Uterus (tissue), 4 donors: Measurements from ENCODE around the gene PSTPIP1. TPM values are rescaled to one million over a fixed set of nuclear protein-coding genes. Genes with fewer than 3 reads are reported as not detected.

Experiments used
- DNase-seq, 2 donors: peaks; one replicate each; pipeline ENCODE4 v3.0.0-alpha.2; 2019 to 2020
- H3K27ac ChIP-seq, 2 donors: fragments of 200-600 bp; sonication (generic); 1 replicate in 1 of 2; 2 replicates in 1 of 2; pipeline ENCODE4 v1.5.1; 2016 to 2018
- H3K27me3 ChIP-seq, 2 donors: fragments of 200-600 bp; sonication (generic); one replicate each; pipeline ENCODE4 v1.5.1; 2018 to 2019; ENCODE audit warnings: control low read depth in 1 of 2
- H3K36me3 ChIP-seq, 2 donors: fragments of 200-600 bp; sonication (generic); one replicate each; pipeline ENCODE4 v1.5.1; 2019; ENCODE audit warnings: control low read depth in 1 of 2
- H3K4me1 ChIP-seq, 2 donors: fragments of 200-600 bp; sonication (generic); one replicate each; pipeline ENCODE4 v1.5.1; 2018 to 2019; ENCODE audit warnings: control low read depth in 1 of 2
- H3K4me3 ChIP-seq, 2 donors: fragments of 200-600 bp; sonication (generic); 1 replicate in 1 of 2; 2 replicates in 1 of 2; pipeline ENCODE4 v1.5.1; 2018 to 2019; ENCODE audit warnings: mild to moderate bottlenecking in 1 of 2
- H3K9me3 ChIP-seq, 2 donors: fragments of 200-600 bp; sonication (generic); one replicate each; pipeline ENCODE4 v1.5.1; 2019; ENCODE audit warnings: control low read depth in 1 of 2
- POLR2A ChIP-seq, 2 donors: fragments of 450-650 bp; IDR thresholded peaks; one replicate each; pipeline ENCODE4 v1.6.1; 2016; ENCODE audit warnings: antibody characterized with exemption in 2 of 2, mild to moderate bottlenecking in 1 of 2, moderate library complexity in 1 of 2
- intact Hi-C: fragments of 100-400 bp; cut with DNase I; formaldehyde crosslinking; loops from one replicate; pipeline ENCODE4 v1.15.1; 2023; ENCODE audit warnings: low total_unique reads
- total RNA-seq, 4 donors: library from RNA; depleted of rRNA in 3 of 4; stranded (reverse); fragments of >200 nt in 3 of 4; gene quantifications; one replicate each; pipeline versions ENCODE4 v1.1.0 to v1.2.4, GENCODE V29; 2014 to 2023
- TF ChIP-seq, protein P1 (sequence below), 4 experiments: fragments of 200-600 bp in 2 of 4; fragments of 450-650 bp in 2 of 4; sonication (generic) in 2 of 4; IDR thresholded peaks; one replicate each; pipeline ENCODE4 v1.5.1; 2016 to 2019; ENCODE audit warnings: antibody characterized with exemption in 4 of 4, mild to moderate bottlenecking in 2 of 4, moderate library complexity in 1 of 4
- donor health status: DM: yes; HTN: yes; CAD: no.

PSTPIP1 gene
- total RNA-seq, 4 donors from 2014 or later: 1.3 to 10.0 (median 4.7) TPM; not detected in 1

DNA sequence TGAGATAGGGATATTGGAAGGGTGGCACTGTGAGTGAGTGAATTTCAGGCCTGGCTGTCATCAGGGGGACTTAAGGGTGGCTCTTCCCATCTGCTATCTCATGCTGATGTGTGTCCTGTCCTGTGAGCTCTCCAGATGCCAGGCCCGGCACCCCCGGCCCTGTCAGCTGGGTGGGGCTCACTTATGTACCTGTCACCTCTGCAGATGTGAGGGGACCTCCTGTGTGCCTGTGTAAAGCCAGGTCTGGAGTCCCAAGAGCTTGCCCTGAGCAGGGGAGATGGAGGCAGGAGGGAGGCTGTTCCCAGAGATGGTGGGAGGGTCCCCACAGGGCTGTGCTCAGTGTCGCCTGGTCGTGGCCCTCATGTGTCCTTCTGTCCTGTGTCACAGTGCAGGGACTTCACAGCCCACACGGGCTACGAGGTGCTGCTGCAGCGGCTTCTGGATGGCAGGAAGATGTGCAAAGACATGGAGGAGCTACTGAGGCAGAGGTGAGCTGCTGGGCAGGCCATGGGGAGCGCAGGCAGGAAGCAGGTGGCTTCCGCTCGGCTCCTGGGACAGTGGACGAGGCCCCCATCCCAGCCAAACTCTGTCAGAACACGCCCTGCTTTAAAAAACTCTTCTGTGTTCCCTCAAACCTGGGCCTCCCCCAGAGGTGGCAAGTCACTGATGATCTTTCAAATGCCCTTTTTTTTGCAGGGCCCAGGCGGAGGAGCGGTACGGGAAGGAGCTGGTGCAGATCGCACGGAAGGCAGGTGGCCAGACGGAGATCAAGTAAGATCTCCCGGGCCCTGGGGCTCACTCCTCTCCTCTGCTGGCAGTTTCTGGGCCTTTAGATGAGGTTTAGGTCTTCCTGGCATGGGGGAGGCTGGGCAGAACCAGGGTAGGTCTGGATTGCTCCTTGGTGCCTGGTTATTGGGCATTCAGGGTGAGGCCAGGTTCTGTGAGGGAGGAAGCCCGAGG lies 23.1 kb downstream of the PSTPIP1 start:
- no peaks in the 10 kb centered on the region for H3K4me1 ChIP-seq
- H3K27ac ChIP-seq: no peak overlapping the region
- intact Hi-C loops: no loop called here
- no peaks in the 10 kb centered on the region for H3K9me3 ChIP-seq
- no peak overlapping the region for H3K4me3 ChIP-seq
- H3K36me3 ChIP-seq: no peaks in the 10 kb centered on the region
- no peak for DNase-seq
- TF ChIP-seq POLR2A (IDR thresholded peaks at IDR 0.05): no peak
- TF ChIP-seq, protein P1, sequence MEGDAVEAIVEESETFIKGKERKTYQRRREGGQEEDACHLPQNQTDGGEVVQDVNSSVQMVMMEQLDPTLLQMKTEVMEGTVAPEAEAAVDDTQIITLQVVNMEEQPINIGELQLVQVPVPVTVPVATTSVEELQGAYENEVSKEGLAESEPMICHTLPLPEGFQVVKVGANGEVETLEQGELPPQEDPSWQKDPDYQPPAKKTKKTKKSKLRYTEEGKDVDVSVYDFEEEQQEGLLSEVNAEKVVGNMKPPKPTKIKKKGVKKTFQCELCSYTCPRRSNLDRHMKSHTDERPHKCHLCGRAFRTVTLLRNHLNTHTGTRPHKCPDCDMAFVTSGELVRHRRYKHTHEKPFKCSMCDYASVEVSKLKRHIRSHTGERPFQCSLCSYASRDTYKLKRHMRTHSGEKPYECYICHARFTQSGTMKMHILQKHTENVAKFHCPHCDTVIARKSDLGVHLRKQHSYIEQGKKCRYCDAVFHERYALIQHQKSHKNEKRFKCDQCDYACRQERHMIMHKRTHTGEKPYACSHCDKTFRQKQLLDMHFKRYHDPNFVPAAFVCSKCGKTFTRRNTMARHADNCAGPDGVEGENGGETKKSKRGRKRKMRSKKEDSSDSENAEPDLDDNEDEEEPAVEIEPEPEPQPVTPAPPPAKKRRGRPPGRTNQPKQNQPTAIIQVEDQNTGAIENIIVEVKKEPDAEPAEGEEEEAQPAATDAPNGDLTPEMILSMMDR (IDR thresholded peaks at IDR 0.05): no peak
- no peaks in the 10 kb centered on the region for H3K27me3 ChIP-seq

DNA sequence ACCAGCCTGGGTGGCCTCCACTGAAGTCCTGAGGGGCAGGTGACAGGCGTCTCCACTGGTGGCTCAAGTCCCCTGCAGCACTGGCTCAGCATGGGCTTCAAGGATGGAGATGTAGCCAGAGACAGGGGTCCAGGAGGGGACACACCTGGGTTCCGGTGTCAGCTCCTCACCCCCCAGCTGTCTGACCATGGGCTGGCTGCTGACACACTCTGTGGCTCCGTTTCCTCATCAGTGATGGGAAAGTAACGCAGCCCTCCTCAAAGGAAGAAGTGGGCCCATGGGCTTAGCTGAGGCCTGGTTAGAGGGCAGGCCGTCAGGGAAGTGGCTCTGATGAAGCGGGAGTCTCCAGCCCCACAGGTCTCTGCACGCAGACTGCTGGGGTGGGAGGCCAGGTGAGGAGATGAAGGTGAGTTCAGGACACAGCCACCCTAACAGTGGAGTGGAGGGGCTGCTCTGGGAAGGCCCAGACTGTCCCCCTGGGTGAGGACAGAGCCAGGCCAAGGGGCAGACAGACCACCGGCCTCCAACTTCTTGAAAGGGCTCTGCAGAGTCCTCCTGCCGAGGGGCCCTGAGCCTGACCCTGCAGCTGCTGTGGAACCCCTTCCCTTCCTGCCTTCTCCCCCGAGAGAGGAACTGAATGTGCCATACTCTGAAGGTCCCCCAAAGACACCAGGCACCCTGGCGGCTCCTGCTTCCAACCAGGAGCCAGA lies 24.0 kb downstream of the PSTPIP1 start:
- no peak overlapping the region for H3K27ac ChIP-seq
- H3K4me1 ChIP-seq: no peaks in the 10 kb centered on the region
- no peaks in the 10 kb centered on the region for H3K9me3 ChIP-seq
- intact Hi-C loops: no loop called here
- no peaks in the 10 kb centered on the region for H3K27me3 ChIP-seq
- no peak overlapping the region for H3K4me3 ChIP-seq
- DNase-seq: no peak
- no peaks in the 10 kb centered on the region for H3K36me3 ChIP-seq
- no peak for TF ChIP-seq POLR2A (IDR thresholded peaks at IDR 0.05)
- TF ChIP-seq, protein P1 (IDR thresholded peaks at IDR 0.05): no peak

DNA sequence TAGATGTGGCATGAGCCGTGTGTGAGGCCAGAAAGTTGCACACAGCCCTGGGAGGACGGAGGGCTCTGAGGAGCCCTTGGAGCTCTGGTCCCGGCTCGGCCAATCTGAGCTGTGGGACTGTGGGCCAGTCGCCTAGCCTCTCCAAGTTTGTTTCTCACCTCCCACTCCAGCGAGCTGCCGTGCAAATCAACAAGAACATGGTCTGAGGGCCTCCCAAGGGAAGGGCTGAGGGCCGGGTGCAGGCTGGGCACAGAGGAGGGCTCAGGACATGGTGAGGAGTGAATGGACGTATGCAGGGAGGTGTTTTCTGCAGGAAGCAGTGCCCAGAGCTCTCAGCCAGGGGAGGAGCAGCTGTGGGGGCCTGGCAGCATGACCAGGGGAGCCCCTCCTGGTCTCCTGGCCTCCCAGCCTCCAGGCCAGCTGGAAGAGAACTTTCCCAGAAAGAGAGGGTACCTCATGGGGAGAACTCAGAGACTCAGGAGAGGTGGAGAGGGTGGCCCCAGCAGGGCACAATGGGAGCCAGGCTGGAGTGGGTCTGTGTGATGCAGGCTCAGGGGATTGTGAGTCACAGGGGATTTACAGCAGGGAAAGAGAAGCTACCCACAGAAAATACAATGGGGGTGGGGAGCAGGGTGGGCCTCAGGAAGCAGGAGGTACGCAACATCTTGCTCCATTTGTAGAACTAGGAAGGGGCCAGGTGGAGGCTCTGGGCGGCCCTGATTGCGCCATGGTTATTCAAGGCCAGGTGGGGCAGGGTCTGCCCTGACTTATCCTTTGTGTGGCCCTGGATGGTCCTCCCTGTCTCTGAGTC lies 24.8 kb downstream of the PSTPIP1 start:
- H3K4me1 ChIP-seq: no peaks in the 10 kb centered on the region
- DNase-seq: no peak
- TF ChIP-seq POLR2A (IDR thresholded peaks at IDR 0.05): no peak
- TF ChIP-seq, protein P1 (IDR thresholded peaks at IDR 0.05): no peak
- no peaks in the 10 kb centered on the region for H3K27me3 ChIP-seq
- H3K9me3 ChIP-seq: no peaks in the 10 kb centered on the region
- no peak overlapping the region for H3K27ac ChIP-seq
- no peaks in the 10 kb centered on the region for H3K36me3 ChIP-seq
- intact Hi-C loops: no loop called here
- no peak overlapping the region for H3K4me3 ChIP-seq

DNA sequence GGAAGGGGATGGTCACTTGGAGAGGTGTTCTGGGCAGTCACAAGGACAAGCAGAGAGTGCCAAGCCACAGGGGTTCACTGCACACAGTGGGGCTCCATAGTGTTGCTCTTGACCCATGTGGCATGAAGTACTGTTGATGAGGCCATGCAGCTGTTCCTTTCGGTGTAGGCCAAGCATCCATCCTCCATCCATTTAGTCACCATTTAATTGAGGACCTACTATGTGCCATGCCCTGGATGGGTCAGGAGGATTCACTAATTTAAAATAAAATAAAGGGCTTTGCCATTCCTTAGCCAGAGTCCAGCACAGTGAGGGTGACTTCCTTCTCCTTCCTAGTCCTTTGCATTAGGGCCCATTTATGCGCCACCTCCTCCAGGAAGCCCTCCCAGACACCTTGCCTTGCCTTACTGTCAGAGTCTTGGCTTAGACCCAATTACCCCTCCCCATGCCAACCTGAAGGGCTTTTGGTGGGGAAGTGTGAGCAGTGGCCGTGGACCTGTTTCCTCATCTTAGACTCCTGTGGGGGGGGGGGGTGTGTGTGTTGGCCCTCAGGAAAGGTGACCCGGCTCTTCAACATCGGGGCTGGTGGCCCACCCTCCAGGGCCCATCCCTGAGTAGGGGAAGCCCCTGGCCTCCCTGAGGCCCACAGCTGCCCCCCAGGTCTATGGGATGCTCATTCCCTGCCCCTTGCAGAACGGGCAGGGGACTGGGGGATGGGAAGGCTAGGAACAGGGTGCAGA lies 25.6 kb downstream of the PSTPIP1 start:
- DNase-seq: no peak
- Histone ChIP-seq H3K4me3 (no peak overlapping the region), H3K4me1 (no peaks in the 10 kb centered on the region), H3K27me3 (no peaks in the 10 kb centered on the region), H3K36me3 (no peaks in the 10 kb centered on the region), H3K9me3 (no peaks in the 10 kb centered on the region), H3K27ac (no peak overlapping the region)
- intact Hi-C loops: no loop called here
- no peak for TF ChIP-seq POLR2A (IDR thresholded peaks at IDR 0.05)
- TF ChIP-seq, protein P1 (IDR thresholded peaks at IDR 0.05): no peak
